K562 (cell line): Measurements from ENCODE around the gene GHRL. TPM values are rescaled to one million over a fixed set of nuclear protein-coding genes. Genes with fewer than 3 reads are reported as not detected.

ENCODE experiments used
- C11orf30 ChIP-seq: fragments of 450-650 bp; IDR thresholded peaks from 2 replicates; pipeline ENCODE4 v1.6.1; 2016; ENCODE audit warnings: low read depth, mild to moderate bottlenecking
- CCNT2 ChIP-seq: IDR thresholded peaks from 2 replicates; pipeline ENCODE4 v1.6.1; 2011; ENCODE audit warnings: borderline replicate concordance, low read depth, mild to moderate bottlenecking, moderate library complexity, mixed read lengths, low read length; ENCODE audit not compliant: insufficient read length; ENCODE audit errors: extremely low read depth
- CSDE1 ChIP-seq, 2 experiments: fragments of 450-650 bp; IDR thresholded peaks; 2 replicates each; pipeline ENCODE4 v1.6.1; 2016; ENCODE audit warnings: mild to moderate bottlenecking in 1 of 2
- CTBP1 ChIP-seq: fragments of 450-650 bp; IDR thresholded peaks from 2 replicates; pipeline ENCODE4 v1.6.1; 2016; ENCODE audit warnings: borderline replicate concordance
- KAT2B ChIP-seq: IDR thresholded peaks from one replicate; pipeline ENCODE4 v1.6.1; 2012; ENCODE audit warnings: low read depth, mild to moderate bottlenecking, control low read depth, inconsistent platforms, low read length, moderate library complexity
- MEF2A ChIP-seq: IDR thresholded peaks from 2 replicates; pipeline ENCODE4 v1.6.1; 2011; ENCODE audit warnings: low read depth, mild to moderate bottlenecking, low read length, moderate library complexity; ENCODE audit not compliant: control insufficient read depth
- MIER1 ChIP-seq: fragments of 450-650 bp; IDR thresholded peaks from 2 replicates; pipeline ENCODE4 v1.6.1; 2016; ENCODE audit warnings: antibody characterized with exemption, mild to moderate bottlenecking, low read depth
- PCBP2 ChIP-seq: fragments of 200-400 bp; formaldehyde crosslinking; IDR thresholded peaks from 2 replicates; pipeline ENCODE4 v1.6.1; 2018; ENCODE audit warnings: low read length, low read depth, mild to moderate bottlenecking, moderate library complexity; ENCODE audit not compliant: poor library complexity, severe bottlenecking
- POLR2H ChIP-seq: IDR thresholded peaks from 2 replicates; pipeline ENCODE4 v1.6.1; 2016; ENCODE audit warnings: missing genetic modification characterization, low read depth, mild to moderate bottlenecking, control low read depth, missing compliant biosample characterization, moderate library complexity
- PRPF4 ChIP-seq: fragments of 200-400 bp; formaldehyde crosslinking; IDR thresholded peaks from one replicate; pipeline ENCODE4 v1.6.1; 2017; ENCODE audit warnings: low read length, low read depth, mild to moderate bottlenecking; ENCODE audit not compliant: insufficient read depth, poor library complexity, severe bottlenecking
- SAP30 ChIP-seq: fragments of 200-600 bp; sonication (generic); IDR thresholded peaks from 2 replicates; pipeline ENCODE4 v1.6.1; 2012; ENCODE audit warnings: borderline replicate concordance, low read depth, mild to moderate bottlenecking, moderate library complexity, low read length, control low read depth, inconsistent platforms; ENCODE audit not compliant: insufficient read depth, poor library complexity, severe bottlenecking
- SRSF1 ChIP-seq: fragments of 200-400 bp; formaldehyde crosslinking; IDR thresholded peaks from 2 replicates; pipeline ENCODE4 v1.6.1; 2017; ENCODE audit warnings: mild to moderate bottlenecking, low read depth, low read length, moderate library complexity
- TAF7 ChIP-seq: fragments of 450-650 bp; IDR thresholded peaks from 2 replicates; pipeline ENCODE4 v1.6.1; 2016; ENCODE audit warnings: missing genetic modification characterization, missing compliant biosample characterization
- ZBTB1 ChIP-seq: sonication (generic); formaldehyde crosslinking; IDR thresholded peaks from 2 replicates; pipeline ENCODE4 v1.8.1; 2023; ENCODE audit warnings: missing genetic modification reagents, low read depth, mild to moderate bottlenecking, borderline replicate concordance
- ZNF311 ChIP-seq: fragments of 250-450 bp; sonication (Bioruptor Pico); IDR thresholded peaks from 2 replicates; pipeline ENCODE4 v1.4.0; 2020; ENCODE audit warnings: mild to moderate bottlenecking, moderate library complexity
- ZNF655 ChIP-seq: fragments of 250-450 bp; sonication (Bioruptor Pico); IDR thresholded peaks from 2 replicates; pipeline ENCODE4 v1.5.0; 2021
- ZNF780A ChIP-seq: fragments of 250-450 bp; sonication (Bioruptor Pico); IDR thresholded peaks from 2 replicates; pipeline ENCODE4 v1.5.0; 2021; ENCODE audit warnings: mild to moderate bottlenecking
- polyA plus RNA-seq, 8 experiments: library from polyadenylated mRNA; depleted of rRNA in 4 of 8; stranded (reverse) in 5 of 8; unstranded in 3 of 8; fragments of >200 nt; fragmentation: Nextera tagmentation in 2 of 8; fragmentation: Illumina TruSeq in 1 of 8; extraction: Ambion mirVana in 2 of 8; extraction: Trizol in 1 of 8; gene quantifications; 2 replicates each; pipeline versions ENCODE4 v1.2.1 to v1.2.3, GENCODE V29; 2011 to 2014; ENCODE audit warnings: inconsistent platforms in 1 of 8, missing spikeins in 1 of 8
- total RNA-seq, 7 experiments: library from RNA; depleted of rRNA in 6 of 7; stranded (reverse); fragments of >200 nt in 6 of 7; fragmentation: Illumina TruSeq in 2 of 7; extraction: Trizol in 2 of 7; gene quantifications; 2 replicates each; pipeline versions ENCODE4 v1.2.1 to v1.2.3, GENCODE V29; 2011 to 2021; ENCODE audit warnings: low replicate concordance in 1 of 7
- TF ChIP-seq, protein P1 (sequence below): fragments of 250-450 bp; sonication (Bioruptor Pico); IDR thresholded peaks from 2 replicates; pipeline ENCODE4 v1.4.0; 2020; ENCODE audit warnings: borderline replicate concordance
- TF ChIP-seq, protein P2 (sequence below): sonication (generic); formaldehyde crosslinking; IDR thresholded peaks from 2 replicates; pipeline ENCODE4 v1.9.0; 2022; ENCODE audit warnings: mild to moderate bottlenecking, missing genetic modification reagents
- TF ChIP-seq, protein P3 (sequence below): sonication (generic); formaldehyde crosslinking; IDR thresholded peaks from 2 replicates; pipeline ENCODE4 v1.8.1; 2023; ENCODE audit warnings: mild to moderate bottlenecking, missing genetic modification reagents
- TF ChIP-seq, protein P4 (sequence below): sonication (generic); formaldehyde crosslinking; IDR thresholded peaks from 2 replicates; pipeline ENCODE4 v1.8.0; 2022; ENCODE audit warnings: missing genetic modification reagents, mild to moderate bottlenecking, moderate library complexity, borderline replicate concordance

Gene GHRL
- total and polyA plus RNA-seq, 9 of the 15 experiments (the other 6 are each of a cell fraction or from before 2014, with no cell fraction given), result 0.08 to 0.29 (median 0.15) TPM; not detected in 5

DNA sequence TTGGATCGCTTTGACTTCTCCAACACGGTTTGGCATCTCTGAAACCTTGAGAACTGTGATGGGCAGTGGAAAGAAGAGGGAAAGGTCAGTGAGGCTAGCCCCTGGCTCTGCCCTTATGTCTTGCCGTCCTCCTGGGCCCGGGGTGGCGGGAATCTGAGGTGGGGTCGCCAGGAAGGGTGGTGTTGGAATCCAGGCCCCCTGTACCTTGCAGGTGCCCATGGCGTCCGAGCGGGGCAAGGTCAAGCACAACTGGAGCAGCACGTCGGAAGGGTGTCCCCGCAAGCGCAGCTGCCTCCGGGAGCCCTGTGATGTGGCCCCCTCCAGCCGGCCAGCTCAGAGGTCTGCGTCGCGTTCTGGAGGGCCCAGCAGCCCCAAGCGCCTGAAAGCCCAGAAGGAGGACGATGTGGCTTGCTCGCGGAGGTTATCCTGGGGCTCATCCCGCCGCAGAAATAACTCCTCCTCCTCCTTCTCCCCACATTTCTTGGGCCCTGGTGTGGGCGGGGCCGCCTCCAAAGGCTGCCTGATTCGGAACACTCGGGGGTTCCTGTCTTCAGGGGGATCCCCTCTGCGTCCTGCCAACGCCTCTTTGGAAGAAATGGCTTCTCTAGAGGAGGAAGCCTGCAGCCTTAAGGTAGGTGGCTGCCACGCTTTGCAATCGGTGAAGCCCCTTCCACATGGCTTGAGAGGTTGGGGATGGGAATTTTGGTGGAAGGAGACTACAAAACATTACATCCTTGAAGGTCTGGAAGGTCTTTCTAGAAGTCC lies 43.6 kb downstream of the GHRL start (continued):
- TF ChIP-seq, protein P1, sequence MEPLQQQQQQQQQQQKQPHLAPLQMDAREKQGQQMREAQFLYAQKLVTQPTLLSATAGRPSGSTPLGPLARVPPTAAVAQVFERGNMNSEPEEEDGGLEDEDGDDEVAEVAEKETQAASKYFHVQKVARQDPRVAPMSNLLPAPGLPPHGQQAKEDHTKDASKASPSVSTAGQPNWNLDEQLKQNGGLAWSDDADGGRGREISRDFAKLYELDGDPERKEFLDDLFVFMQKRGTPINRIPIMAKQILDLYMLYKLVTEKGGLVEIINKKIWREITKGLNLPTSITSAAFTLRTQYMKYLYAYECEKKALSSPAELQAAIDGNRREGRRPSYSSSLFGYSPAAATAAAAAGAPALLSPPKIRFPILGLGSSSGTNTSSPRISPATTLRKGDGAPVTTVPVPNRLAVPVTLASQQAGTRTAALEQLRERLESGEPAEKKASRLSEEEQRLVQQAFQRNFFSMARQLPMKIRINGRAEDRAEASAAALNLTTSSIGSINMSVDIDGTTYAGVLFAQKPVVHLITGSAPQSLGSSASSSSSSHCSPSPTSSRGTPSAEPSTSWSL, result no peak
- TF ChIP-seq POLR2H (tag), result no peak
- TF ChIP-seq CCNT2, result no peak
- TF ChIP-seq CSDE1 (IDR thresholded peaks at IDR 0.05), result no peak
- no peak for TF ChIP-seq ZNF655 (CRISPR knock-in tag)
- TF ChIP-seq TAF7 (tag), result no peak
- no peak for TF ChIP-seq PRPF4
- no peak for TF ChIP-seq ZNF780A (CRISPR knock-in tag)
- TF ChIP-seq, protein P2, sequence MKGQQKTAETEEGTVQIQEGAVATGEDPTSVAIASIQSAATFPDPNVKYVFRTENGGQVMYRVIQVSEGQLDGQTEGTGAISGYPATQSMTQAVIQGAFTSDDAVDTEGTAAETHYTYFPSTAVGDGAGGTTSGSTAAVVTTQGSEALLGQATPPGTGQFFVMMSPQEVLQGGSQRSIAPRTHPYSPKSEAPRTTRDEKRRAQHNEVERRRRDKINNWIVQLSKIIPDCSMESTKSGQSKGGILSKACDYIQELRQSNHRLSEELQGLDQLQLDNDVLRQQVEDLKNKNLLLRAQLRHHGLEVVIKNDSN (CRISPR knock-in tag), result peak; percentile 24; the same call in 1 of the 2 replicates
- TF ChIP-seq, protein P3, sequence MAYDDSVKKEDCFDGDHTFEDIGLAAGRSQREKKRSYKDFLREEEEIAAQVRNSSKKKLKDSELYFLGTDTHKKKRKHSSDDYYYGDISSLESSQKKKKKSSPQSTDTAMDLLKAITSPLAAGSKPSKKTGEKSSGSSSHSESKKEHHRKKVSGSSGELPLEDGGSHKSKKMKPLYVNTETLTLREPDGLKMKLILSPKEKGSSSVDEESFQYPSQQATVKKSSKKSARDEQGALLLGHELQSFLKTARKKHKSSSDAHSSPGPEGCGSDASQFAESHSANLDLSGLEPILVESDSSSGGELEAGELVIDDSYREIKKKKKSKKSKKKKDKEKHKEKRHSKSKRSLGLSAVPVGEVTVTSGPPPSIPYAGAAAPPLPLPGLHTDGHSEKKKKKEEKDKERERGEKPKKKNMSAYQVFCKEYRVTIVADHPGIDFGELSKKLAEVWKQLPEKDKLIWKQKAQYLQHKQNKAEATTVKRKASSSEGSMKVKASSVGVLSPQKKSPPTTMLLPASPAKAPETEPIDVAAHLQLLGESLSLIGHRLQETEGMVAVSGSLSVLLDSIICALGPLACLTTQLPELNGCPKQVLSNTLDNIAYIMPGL, result no peak
- TF ChIP-seq SAP30, result peak; percentile 55
- no peak for TF ChIP-seq KAT2B
- no peak for TF ChIP-seq ZNF311 (CRISPR knock-in tag)
- no peak for TF ChIP-seq SRSF1
- no peak for TF ChIP-seq CTBP1
- TF ChIP-seq C11orf30, result no peak
- TF ChIP-seq, protein P4, sequence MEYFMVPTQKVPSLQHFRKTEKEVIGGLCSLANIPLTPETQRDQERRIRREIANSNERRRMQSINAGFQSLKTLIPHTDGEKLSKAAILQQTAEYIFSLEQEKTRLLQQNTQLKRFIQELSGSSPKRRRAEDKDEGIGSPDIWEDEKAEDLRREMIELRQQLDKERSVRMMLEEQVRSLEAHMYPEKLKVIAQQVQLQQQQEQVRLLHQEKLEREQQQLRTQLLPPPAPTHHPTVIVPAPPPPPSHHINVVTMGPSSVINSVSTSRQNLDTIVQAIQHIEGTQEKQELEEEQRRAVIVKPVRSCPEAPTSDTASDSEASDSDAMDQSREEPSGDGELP (CRISPR knock-in tag), result no peak
- TF ChIP-seq MEF2A, result no peak
- no peak for TF ChIP-seq ZBTB1
- no peak for TF ChIP-seq MIER1
- TF ChIP-seq PCBP2, result no peak
